Endodermal cell (in vitro differentiated cells): Measurements from ENCODE around the gene HOMER2. TPM values are rescaled to one million over a fixed set of nuclear protein-coding genes. Genes with fewer than 3 reads are reported as not detected.

Experiments
- DNase-seq: peaks from one replicate; pipeline ENCODE4 v3.0.0-alpha.2; 2017
- H3K27ac ChIP-seq: 2 replicates; pipeline ENCODE4 v1.5.1; 2013; ENCODE audit warnings: mild to moderate bottlenecking, low read depth, low read length, moderate library complexity
- H3K27me3 ChIP-seq: 2 replicates; pipeline ENCODE4 v1.6.1; 2013; ENCODE audit warnings: mild to moderate bottlenecking, low read length, moderate library complexity; ENCODE audit not compliant: insufficient read depth, control insufficient read depth, poor library complexity, severe bottlenecking
- H3K36me3 ChIP-seq: 2 replicates; pipeline ENCODE4 v1.7.0; 2013; ENCODE audit warnings: mild to moderate bottlenecking, low read length, moderate library complexity; ENCODE audit not compliant: control insufficient read depth, insufficient read depth
- H3K4me1 ChIP-seq: one replicate; pipeline ENCODE4 v1.7.0; 2013; ENCODE audit warnings: low read length; ENCODE audit not compliant: control insufficient read depth, insufficient read depth
- H3K4me3 ChIP-seq: 2 replicates; pipeline ENCODE4 v1.5.1; 2013; ENCODE audit warnings: mild to moderate bottlenecking, low read length, moderate library complexity
- H3K9ac ChIP-seq: 2 replicates; pipeline ENCODE4 v1.6.1; 2013; ENCODE audit warnings: mild to moderate bottlenecking, low read length, moderate library complexity; ENCODE audit not compliant: poor library complexity, severe bottlenecking; ENCODE audit errors: extremely low read depth
- H3K9me3 ChIP-seq: 2 replicates; pipeline ENCODE4 v1.6.1; 2013; ENCODE audit warnings: mild to moderate bottlenecking, low read length, moderate library complexity; ENCODE audit not compliant: control insufficient read depth
- H3K27ac Mint-ChIP-seq: 2 replicates; pipeline ENCODE4 v1.8.0; 2020; ENCODE audit warnings: mixed read lengths
- H3K27me3 Mint-ChIP-seq: 2 replicates; pipeline ENCODE4 v1.8.0; 2021; ENCODE audit warnings: mild to moderate bottlenecking, mixed read lengths; ENCODE audit not compliant: insufficient read depth
- H3K36me3 Mint-ChIP-seq: 2 replicates; pipeline ENCODE4 v1.8.0; 2020; ENCODE audit warnings: low read depth, mixed read lengths
- H3K4me1 Mint-ChIP-seq: 2 replicates; pipeline ENCODE4 v1.8.0; 2020; ENCODE audit warnings: mixed read lengths
- H3K4me3 Mint-ChIP-seq: 2 replicates; pipeline ENCODE4 v1.8.0; 2020; ENCODE audit warnings: mild to moderate bottlenecking, moderate library complexity, mixed read lengths
- H3K9me3 Mint-ChIP-seq: 2 replicates; pipeline ENCODE4 v1.8.0; 2020; ENCODE audit warnings: mild to moderate bottlenecking, mixed read lengths
- CTCF ChIP-seq: fragments of 200-600 bp; sonication (generic); conservative IDR thresholded peaks from 2 replicates; pipeline ENCODE4 v1.5.0; 2021; ENCODE audit warnings: antibody characterized with exemption, mild to moderate bottlenecking
- WGBS, 2 experiments: methylation state at CpG; one replicate each; pipeline versions ENCODE4 v1.1.5 to v1.1.7; 2013; ENCODE audit warnings: missing lambda C conversion rate in 2 of 2, mixed read lengths in 1 of 2; ENCODE audit not compliant: insufficient coverage in 1 of 2, insufficient read length in 1 of 2; 5-methylcytosine and 5-hydroxymethylcytosine counted together
- total RNA-seq, 2 donors: library from RNA; stranded (reverse); fragmentation: NEBNext Ultra II Directional in 1 of 2; extraction: Animal tissue kit (Norgen Biotek cat#: 25700) in 1 of 2; gene quantifications; 2 replicates in 1 of 2; 3 replicates in 1 of 2; pipeline ENCODE4 v1.2.1, GENCODE V29; 2021

The HOMER2 gene
- total RNA-seq, 2 donors from 2014 or later = 31.8 to 32.7 TPM

GRCh38 chr15:82945326-82945725 lies 7.2 kb downstream of the HOMER2 start:
- no peak overlapping the region for H3K9ac ChIP-seq
- WGBS, 2 experiments = 91 to 100% methylated on average over 3 to 5 of the region's 5 CpGs

GRCh38 chr15:82944821-82945220 lies 7.7 kb downstream of the HOMER2 start:
- WGBS, 2 experiments = 81 to 85% methylated on average over 4 to 5 of the region's 5 CpGs
- no peak for DNase-seq
- Histone ChIP-seq H3K27ac (no peak overlapping the region), H3K9ac (no peak overlapping the region), H3K27me3 (no peaks in the 10 kb centered on the region), H3K4me1 (peaks cover 5% of the 10 kb centered on the region), H3K9me3 (no peaks in the 10 kb centered on the region), H3K4me3 (no peak overlapping the region), H3K36me3 (no peaks in the 10 kb centered on the region)
- no peak overlapping the region for H3K27ac Mint-ChIP-seq
- TF ChIP-seq CTCF = no peak
- no peak overlapping the region for H3K4me3 Mint-ChIP-seq
- no peaks in the 10 kb centered on the region for H3K9me3 Mint-ChIP-seq
- no peaks in the 10 kb centered on the region for H3K36me3 Mint-ChIP-seq
- peaks cover 15% of the 10 kb centered on the region for H3K4me1 Mint-ChIP-seq
- H3K27me3 Mint-ChIP-seq = no peaks in the 10 kb centered on the region

More at GRCh38 chr15:82945326-82945725, 7.2 kb downstream of the HOMER2 start:
- Histone ChIP-seq H3K9me3 (no peaks in the 10 kb centered on the region), H3K36me3 (no peaks in the 10 kb centered on the region), H3K27me3 (no peaks in the 10 kb centered on the region), H3K4me3 (no peak overlapping the region), H3K4me1 (peaks cover 5% of the 10 kb centered on the region), H3K27ac (no peak overlapping the region)
- Mint-ChIP-seq H3K9me3 (no peaks in the 10 kb centered on the region), H3K36me3 (no peaks in the 10 kb centered on the region), H3K27me3 (no peaks in the 10 kb centered on the region), H3K4me1 (peaks cover 15% of the 10 kb centered on the region), H3K4me3 (no peak overlapping the region), H3K27ac (no peak overlapping the region)
- TF ChIP-seq CTCF = no peak
- no peak for DNase-seq

GRCh38 chr15:82944056-82944455 lies 8.5 kb downstream of the HOMER2 start:
- peaks cover 5% of the 10 kb centered on the region for H3K4me1 ChIP-seq
- no peaks in the 10 kb centered on the region for H3K36me3 ChIP-seq
- no peak overlapping the region for H3K27ac ChIP-seq
- no peak overlapping the region for H3K9ac ChIP-seq
- no peak overlapping the region for H3K27ac Mint-ChIP-seq
- peaks cover 15% of the 10 kb centered on the region for H3K4me1 Mint-ChIP-seq
- H3K9me3 ChIP-seq = no peaks in the 10 kb centered on the region
- H3K27me3 ChIP-seq = no peaks in the 10 kb centered on the region
- WGBS, 2 experiments = 81 to 94% methylated on average over 3 to 5 of the region's 5 CpGs
- no peaks in the 10 kb centered on the region for H3K36me3 Mint-ChIP-seq
- TF ChIP-seq CTCF = no peak
- no peaks in the 10 kb centered on the region for H3K9me3 Mint-ChIP-seq
- H3K27me3 Mint-ChIP-seq = no peaks in the 10 kb centered on the region
- DNase-seq = no peak
- H3K4me3 ChIP-seq = no peak overlapping the region
- H3K4me3 Mint-ChIP-seq = no peak overlapping the region
